DLD1 (cell line): Measurements from ENCODE around the gene NUDT5.
"Not testable (repeated sequence)": the region's sequence is repeated elsewhere in the genome, so short reads cannot be mapped to it uniquely, and the experiment has no call there.

Experiments
- in situ Hi-C: cut with HindIII; loops from 2 replicates; pipeline ENCODE4 v1.10.0; 2017; ENCODE audit warnings: low sequenced_read_pairs

NUDT5 gene

DNA sequence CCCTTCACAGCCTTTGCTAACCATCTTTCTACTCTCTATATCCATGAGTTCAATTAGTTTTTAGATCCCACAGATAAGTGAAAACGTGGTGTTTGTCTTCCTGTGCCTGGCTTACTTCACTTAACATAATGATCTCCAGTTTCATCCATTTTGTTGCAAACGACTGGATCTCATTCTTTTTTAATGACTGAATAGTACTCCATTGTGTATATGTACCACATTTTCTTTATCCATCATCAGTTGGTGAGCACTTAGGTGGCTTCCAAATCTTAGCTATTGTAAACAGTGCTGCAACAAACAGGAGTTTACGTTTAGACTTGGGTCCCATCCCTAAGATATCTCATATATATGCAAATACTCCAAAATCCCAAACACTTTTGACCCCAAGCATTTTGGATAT is 9.4 kb upstream of the NUDT5 start:
- in situ Hi-C loops = no loop called here

DNA sequence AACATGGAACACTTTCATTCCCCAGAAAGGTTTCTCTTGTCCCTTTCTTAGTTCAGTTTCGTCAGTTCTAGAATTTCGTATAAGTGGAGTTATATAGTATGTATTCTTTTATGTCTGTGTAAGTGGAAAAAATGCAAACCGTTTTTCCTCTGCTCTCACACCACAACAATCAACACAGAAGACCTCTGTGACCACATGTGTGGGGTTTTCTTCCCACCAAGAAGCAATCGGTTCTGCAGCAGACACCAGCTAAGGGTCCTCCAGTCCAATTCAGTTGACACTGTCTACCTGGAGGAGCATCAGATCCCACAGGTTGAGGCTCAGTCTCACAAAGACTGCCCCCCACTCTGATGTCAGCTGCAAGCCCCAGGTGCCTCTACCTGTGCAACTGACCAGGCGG is 6.5 kb upstream of the NUDT5 start:
- in situ Hi-C loops = loop anchor here (5.0 kb wide), 1 partner anchor 40 kb away; no protein-coding TSS in a partner anchor

- in situ Hi-C loops = loop anchor here (5.0 kb wide), 1 partner anchor 39 kb away; no protein-coding TSS in a partner anchor
Observed at GRCh38 chr10:12201543-12201942, 5.9 kb upstream of the NUDT5 start.

GRCh38 chr10:12200850-12201249 is 5.2 kb upstream of the NUDT5 start:
- in situ Hi-C loops = loop anchor here (5.0 kb wide), 1 partner anchor 39 kb away; no protein-coding TSS in a partner anchor

DNA sequence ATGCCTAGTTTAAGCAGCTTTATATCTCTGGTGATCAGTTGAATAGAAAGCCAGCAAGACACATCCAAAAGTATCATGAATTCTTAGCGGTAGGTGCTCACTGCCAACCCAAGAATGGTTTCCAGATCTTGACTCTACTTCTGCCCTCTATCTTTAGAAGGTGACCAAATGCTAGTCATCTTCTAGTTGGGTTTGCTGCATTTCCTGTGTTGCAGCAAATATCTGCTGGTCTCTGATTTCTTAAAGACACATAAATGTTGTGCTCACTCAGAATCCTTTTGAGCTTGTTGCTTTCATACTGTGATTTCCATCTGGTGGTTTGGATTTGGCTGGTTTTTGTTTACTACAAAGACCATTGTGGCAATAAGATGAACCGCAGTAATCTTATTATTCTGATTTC is 2.5 kb upstream of the NUDT5 start:
- in situ Hi-C loops = no loop called here

DNA sequence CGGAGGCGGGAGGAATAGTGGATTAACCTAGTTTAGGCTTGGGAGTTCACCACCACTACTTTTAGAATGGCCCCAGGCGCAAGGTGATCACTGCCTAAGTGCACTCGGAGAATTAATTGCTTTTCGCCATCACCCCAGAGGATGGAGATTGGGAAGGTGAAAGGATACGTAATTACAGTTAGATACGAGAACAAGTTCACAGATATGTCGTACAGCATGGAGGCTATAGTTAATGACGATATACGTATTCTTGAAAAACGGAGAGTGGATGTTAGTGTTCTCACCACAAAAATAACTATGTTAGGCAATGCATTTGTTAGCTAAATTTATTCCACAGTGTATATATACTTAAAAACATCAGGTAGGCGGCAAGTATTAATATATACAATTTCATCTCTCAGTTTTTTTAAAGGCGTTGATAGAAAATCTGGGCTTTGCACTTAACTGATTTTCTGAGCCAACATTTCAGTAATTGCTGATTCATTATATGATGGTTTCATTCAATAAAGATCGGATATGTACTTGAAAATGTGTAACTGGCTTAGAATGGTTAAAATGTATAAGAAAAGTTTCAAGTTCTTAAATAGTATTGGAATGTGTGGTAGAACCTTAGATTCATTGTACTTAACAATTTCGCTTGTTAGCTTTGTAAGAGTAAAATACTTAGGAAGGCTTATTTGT is 980 bp upstream of the NUDT5 start:
- in situ Hi-C loops = no loop called here

- in situ Hi-C loops = no loop called here
Observed at GRCh38 chr10:12195281-12195602, 449 bp downstream of the NUDT5 start.

- in situ Hi-C loops = no loop called here
Observed at GRCh38 chr10:12194752-12195271, 879 bp downstream of the NUDT5 start.

DNA sequence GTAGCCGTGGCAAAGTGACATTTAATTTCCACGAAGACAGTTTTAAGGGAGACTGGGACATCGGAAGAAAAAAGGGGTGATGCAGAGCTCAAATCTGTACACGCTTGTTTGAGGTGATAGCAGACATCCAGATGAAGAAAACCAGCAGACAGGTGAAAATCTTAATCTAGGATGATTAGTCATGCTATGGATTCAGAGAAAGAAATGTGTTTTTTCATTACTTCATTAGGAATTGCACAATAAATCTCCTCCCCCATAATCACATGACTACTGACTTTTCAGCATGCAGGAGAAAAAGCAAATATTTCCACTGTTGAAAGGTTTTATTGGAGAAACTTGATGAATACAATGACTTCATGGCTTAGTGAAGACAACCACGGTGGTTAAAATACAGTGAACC is 2.5 kb downstream of the NUDT5 start:
- in situ Hi-C loops = no loop called here

GRCh38 chr10:12191715-12192114 is 4.0 kb downstream of the NUDT5 start:
- in situ Hi-C loops = no loop called here

- in situ Hi-C loops = no loop called here
Observed at GRCh38 chr10:12189426-12189825, 6.3 kb downstream of the NUDT5 start.

- in situ Hi-C loops = no loop called here
Observed at GRCh38 chr10:12188656-12189055, 7.0 kb downstream of the NUDT5 start.

GRCh38 chr10:12187321-12187905 is 8.3 kb downstream of the NUDT5 start:
- in situ Hi-C loops = no loop called here

GRCh38 chr10:12186323-12186722 is 9.4 kb downstream of the NUDT5 start:
- in situ Hi-C loops = no loop called here

DNA sequence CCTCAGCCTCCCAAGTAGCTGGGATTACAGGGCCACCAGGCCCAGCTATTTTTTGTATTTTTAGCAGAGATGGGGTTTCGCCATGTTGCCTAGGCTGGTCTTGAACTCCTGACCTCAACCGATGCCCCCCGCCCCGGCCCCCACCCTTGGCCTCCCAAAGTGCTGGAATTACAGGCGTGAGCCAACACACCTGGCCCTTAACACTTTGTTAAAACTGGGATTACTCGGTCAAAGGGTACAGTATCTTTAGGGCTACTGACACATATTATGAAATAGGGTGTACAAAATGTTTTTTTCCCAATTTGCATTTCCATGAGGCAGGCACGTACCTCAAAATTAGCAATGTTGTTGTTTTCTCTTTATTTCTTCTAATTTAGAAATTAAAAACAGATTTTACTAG is 11.5 kb downstream of the NUDT5 start:
- in situ Hi-C loops = no loop called here

DNA sequence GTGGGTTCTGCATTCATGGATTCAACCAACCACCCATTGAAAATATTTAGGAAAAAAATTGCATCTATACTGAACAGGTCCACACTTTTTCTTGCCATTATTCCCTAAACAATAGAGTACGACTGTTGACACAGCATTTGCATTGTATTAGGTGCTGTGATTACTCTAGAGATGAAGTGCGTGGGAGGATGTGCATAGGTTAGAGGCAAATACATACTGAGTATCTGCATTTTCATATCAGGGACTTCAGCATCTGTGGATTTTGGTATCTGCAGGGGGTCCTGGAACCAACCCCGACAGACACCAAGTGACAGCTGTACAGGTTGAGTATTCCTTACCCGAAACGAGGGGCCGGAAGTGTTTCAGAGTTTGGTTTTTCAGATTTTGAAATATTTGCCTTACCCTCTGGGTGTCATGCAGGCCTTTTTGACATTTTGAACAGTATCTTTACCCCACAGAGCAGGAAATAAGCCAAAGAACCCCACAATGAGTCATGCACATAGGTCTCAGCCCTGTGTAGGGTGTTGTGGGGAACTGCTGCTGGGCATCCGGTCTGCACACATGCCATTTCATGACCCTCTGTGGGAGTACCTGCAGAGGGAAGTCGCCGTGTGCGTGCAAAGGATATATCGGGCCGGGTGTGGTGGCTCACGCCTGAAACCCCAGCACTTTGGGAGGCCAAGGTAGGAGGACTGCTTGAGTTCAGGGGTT is 14.5 kb downstream of the NUDT5 start:
- in situ Hi-C loops = no loop called here

- in situ Hi-C loops = no loop called here
Observed at GRCh38 chr10:12180221-12180974, 15.3 kb downstream of the NUDT5 start.

- in situ Hi-C loops = no loop called here
Observed at GRCh38 chr10:12179606-12180170, 16.0 kb downstream of the NUDT5 start.

DNA sequence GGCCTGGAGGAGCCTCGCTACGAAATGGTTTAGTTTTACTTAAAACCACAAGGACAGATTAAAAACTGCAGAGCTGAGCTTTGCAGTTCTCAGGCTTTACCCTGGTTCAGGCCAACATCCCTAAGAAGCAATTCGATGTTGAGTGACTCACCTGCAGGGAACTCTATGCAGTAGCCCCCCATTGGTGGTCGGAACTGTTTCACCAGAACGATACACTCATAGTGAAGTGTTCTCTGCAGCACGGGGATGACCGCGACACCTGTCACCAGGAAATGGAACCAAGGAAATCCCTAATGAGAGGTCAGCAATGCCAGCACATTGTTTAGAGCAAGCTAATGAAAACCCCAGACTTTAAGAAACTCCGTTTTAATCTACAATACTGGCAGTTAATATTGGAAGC is 18.0 kb downstream of the NUDT5 start:
- in situ Hi-C loops = no loop called here

GRCh38 chr10:12171512-12171911 is 24.2 kb downstream of the NUDT5 start:
- in situ Hi-C loops = not testable (repeated sequence)
